Endometrial microvascular endothelial cells (primary cell): ENCODE measurements around the gene GCAT. TPM values are rescaled to one million over a fixed set of nuclear protein-coding genes. Genes with fewer than 3 reads are reported as not detected.

Source experiments
- in situ Hi-C: cut with HindIII; loops from 2 replicates; pipeline ENCODE4 v1.10.0; 2017; ENCODE audit warnings: low sequenced_read_pairs, low pct_unique_long_range_greater_than_20kb; ENCODE audit errors: inconsistent ontology term
- total RNA-seq: library from RNA; depleted of rRNA; stranded (reverse); fragments of >200 nt; gene quantifications from one replicate; pipeline ENCODE4 v1.2.3, GENCODE V29; 2015; ENCODE audit errors: inconsistent ontology term

Gene GCAT
- total RNA-seq: 32.1 TPM

DNA sequence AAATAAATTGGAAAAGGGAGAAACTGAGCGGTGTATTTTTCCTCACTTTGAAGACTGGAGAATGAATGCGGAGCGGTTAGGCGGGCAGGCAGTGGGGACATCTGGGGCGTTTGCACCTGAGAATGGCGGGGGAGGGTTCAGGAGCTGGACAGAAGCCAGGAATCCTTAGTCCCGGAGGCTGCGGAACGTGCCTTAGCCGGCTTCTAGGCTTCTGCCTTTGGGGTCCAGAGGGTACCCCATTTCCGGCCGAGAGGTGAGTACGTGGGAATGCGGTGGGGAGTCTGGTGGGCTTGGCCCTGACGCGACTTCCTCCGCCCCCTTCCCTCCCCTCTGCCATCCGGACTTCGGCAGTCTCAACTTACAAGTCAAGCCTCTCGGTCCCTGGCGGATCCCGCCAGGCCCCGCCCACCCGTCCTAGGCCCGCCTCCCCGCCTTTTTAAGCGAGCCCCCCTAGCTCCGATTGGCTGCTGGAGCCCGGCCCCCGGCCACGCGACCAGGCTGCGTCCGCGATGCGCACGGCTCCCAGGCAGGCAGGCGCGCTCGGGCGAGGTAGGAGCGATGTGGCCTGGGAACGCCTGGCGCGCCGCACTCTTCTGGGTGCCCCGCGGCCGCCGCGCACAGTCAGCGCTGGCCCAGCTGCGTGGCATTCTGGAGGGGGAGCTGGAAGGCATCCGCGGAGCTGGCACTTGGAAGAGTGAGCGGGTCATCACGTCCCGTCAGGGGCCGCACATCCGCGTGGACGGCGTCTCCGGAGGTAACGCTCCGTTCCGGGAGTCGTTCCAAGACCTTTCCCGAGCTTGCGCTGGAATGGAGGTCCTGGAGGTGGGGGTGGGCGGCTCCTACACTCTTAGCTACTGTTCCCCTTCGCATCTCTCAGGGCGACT lies at the start of gene GCAT:
Gene GCAT, plus strand, starts transcription at position 525 of the 884 bp plus-strand sequence. Its CDS starts 34 bp downstream, at position 559.
- in situ Hi-C loops: no loop called here

DNA sequence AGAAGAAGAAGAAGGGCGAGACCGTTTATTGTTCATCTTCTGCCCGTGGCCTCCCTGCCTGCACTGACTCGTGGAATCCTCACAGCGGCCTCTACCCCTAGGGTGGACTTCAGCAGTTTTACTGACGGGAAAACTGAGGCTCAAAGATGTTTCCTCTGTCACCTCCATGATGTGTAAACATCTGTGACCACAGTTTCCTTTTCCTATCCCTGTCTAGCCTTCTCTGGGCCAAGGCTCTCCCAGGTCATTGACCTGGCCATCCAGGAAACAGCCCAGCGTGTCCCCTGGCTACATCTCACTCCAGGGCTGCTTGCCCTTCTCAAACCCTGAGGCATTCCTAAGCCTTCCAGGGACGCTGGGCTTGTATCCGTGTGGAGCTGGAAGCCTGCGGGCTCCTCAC lies 49.0 kb upstream of the GCAT start:
- in situ Hi-C loops: no loop called here

DNA sequence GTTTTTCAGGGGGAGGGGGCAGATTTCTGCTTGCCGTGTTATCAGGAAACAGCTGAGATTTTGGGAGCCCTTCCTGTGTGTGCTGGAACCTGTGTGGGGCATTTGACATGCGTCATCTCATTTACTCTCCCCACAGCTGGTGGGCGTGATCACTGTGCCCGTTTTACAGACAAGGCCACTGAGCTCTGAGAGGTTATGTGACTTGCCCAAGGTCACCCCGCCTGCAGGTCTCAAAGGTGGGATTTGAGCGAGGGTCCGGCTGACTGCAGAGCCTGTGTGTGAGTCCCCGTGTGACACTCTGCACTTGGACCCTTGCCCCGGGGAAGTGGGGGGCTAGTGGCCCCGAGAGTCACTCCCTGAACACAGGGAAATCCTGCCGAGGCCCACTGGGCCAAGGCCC lies 48.5 kb upstream of the GCAT start:
- in situ Hi-C loops: no loop called here

DNA sequence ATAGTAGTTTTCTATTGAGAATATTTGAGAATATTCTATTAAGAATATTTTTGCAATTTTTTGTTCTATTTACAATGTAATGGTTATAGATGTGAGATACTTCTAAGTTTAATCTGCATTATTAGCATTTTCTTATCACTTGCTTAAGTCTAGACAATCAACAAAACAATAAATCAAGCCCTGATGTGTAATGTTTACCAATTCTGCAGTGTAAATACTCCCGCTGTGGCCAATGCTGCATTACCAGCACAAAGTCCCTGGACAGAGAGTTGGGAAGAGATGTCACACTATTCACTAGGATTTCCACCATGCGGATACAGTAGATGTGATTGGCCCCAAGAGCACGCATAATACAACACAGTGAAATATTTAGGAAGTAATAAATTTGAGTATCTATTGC lies 47.6 kb upstream of the GCAT start:
- in situ Hi-C loops: no loop called here

DNA sequence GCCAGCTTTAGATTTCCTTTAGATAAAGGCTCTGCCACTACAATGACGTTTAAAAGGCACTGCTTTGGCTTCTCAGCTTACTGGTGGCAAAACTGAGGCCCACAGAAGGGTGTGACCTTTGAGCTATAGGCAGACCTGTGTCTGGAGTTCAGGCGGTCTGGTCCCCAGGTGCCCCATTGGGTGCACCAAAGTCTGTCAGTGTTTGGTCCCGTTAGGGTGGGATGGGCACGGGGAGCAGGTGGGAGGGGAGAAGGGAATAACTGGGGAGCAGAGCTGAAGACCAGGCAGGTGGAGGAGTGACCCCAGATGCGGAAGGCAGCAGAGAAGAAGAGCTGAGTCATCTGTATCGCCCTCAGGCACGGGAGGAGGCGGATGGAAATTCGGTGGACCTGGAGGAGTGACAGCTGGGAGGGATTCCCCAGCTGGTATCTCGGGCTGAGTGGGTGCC lies 45.3 kb upstream of the GCAT start:
- in situ Hi-C loops: no loop called here

DNA sequence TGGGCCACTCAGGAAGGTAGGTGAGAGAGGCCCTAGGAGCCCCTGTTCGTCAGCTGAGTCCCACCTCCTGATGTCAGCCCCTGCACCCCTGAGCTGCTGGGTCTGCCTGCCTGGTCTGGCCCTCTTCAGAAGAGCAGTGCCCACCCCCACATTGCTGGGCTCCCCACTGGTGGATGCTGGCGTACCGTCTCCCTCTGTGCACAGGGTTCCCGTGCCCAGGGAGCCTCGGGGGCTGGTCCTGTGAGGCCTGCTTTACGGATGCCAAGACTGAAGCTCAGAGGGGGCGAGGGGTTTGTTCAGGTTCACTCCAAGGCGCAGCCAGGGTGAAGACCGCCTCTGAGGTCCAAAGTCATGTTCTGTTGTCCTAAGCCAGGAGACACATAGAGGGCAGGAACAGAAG lies 44.7 kb upstream of the GCAT start:
- in situ Hi-C loops: no loop called here

DNA sequence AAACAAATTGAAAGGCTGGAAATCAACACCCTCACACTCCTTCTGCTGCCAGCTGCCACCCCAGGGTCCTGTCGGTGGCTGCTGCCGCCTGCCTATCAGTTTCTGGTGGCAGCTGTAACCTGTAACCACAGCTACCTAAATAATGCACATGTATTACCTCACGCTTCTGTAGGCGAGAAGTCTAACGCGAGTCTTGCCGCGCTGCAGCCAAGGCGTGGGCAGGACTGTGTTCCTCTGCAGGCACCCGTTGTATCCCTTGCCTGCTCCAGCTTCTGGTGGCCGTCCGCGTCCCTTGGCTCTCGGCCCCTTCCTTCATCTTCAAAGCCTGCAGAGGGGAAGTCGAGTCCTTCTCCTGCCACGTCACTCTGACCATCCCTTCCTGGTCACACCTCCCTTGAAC lies 44.1 kb upstream of the GCAT start:
- in situ Hi-C loops: no loop called here

DNA sequence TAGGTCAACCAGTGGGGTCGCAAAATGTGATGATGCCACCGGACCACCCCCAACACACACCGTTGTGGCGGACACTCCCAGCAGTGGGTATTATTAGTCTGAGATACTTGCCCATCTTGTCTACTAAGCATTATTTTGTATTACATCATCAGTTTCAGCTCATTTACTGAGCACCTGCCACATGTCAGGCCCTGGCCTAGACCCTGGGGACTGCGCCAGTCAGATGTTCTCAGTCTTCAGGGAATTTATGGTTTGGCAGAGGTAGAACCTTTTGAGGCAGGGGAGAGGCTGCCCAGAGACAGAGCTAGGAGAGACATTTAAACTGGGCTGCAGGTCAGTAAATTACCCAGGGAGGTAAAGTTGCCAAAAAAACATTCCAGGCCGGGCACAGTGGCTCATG lies 43.1 kb upstream of the GCAT start:
- in situ Hi-C loops: no loop called here

DNA sequence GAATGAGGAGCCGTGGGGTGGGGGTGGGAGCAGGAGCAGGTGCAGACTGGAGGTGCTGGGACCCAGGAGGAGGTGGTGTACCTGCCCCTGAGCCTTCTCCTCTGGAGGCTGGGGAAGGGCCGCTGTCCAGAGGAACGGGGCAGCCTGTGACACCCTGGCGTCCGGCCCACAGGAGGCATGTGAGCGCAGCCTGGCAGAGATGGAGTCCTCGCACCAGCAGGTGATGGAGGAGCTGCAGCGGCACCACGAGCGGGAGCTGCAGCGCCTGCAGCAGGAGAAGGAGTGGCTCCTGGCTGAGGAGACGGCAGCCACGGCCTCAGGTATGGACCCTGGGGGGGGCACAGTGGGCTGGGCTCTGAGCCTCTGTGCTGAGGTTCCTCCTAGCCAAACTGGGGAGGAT lies 42.2 kb upstream of the GCAT start:
- in situ Hi-C loops: no loop called here

DNA sequence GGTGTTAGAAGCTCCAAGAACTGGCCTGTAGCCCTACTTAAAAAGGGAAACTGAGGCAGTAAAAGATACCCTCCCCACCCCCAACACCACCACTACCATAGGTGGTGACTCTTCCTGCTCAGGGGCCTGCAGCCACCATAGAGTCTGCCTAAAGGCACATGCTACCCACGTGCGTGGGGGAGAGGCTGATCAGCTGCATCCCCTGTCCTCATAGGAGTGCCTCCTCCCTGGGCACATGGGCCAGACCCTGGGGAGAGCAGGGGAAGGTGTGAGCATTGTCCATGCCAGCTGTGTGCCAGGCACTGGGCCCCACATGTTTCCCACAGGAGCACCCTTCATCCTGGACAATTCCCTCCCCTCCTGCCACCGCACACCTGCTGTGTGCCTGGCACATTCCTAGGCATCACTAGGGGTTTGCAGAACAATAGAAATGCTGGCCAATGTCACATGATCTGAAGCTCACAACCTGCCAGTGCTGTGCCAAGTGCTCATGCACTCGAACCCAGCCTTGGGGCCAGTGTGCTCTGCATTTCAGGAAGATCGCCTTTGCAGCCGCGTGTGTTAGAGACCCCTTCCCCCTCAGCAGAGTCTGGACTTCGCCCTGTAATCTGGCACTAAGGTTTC lies 41.7 kb upstream of the GCAT start:
- in situ Hi-C loops: no loop called here

DNA sequence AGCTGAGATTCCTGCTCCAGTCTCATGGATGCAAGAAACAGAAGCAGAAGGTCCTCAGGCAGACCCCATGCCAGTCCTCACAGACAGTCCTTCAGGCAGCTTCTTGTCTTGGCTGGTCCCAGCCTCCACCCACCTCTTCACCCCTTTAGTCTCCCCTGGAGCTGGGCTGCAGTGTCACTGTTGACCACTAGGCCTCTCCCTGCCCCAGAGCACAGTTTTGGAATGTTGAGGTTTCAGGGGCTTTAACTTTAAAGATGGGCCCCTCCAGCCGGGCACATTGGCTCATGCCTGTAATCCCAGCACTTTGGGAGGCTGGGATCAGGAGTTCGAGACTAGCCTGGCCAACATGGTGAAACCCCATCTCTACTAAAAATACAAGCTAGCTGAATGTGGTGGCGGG lies 39.5 kb upstream of the GCAT start:
- in situ Hi-C loops: no loop called here

DNA sequence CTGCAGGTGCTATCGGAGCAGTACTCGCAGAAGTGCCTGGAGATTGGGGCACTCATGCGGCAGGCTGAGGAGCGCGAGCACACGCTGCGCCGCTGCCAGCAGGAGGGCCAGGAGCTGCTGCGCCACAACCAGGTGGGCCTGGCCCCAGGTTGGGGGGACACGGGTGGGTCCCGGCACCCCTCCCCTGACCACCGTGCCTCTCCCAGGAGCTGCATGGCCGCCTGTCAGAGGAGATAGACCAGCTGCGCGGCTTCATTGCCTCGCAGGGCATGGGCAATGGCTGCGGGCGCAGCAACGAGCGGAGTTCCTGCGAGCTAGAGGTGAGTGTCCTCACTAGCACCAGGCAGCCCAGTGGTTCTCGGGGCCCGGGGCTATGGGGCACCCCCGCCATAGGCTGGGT lies 38.7 kb upstream of the GCAT start:
- in situ Hi-C loops: no loop called here

DNA sequence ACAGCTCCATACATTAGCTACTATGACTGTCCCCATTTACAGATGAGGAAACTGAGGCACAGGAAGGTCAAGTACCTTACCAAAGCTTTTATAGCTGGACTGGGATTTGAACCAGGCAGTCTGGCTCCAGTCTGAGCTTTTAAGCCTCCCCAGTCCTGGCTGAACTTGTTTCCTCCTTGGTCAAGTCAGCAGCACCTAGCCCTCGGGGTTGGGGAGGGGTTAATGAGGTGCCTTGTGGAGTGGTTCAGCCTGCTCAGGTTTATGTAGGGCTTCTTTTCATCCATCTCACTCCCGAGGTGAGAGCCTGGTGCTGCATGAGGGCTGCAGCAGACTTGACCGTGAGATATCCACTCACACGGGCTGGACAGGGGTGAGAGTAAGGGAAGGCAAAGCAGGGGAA lies 36.7 kb upstream of the GCAT start:
- in situ Hi-C loops: no loop called here

DNA sequence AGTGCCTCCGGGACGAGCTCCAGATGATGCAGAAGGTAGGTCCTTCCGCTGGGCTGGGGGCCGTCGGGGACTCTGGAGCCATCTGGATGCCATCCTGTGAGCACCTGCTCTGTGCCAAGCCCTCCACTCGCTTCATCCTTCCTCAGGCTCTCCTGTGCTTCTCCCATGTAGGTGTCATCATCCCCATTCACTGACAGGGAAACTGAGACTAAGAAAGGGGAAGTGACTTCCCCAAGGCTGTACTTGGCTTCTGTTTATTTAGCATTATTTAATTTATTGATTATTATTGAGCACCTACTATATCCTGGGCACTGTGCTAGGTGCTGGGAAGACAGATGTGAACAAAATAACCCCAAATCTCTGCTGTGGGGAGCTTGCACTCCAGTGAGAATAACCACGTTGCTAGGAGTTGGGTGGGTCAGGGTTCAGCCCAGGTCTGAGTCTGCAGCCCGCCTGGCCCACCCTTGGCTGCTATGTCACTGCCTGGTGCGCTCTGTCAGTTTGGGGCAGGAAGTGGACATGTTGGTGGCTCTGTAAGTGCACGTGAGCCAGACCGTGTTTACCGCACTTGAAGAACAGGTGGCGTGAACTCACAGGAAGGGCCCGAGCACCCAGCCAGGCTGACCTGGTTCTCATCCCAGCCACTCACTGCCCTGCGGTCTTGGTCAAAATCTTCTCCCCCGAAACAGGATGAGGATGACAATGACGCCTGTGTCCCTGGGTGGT lies 35.9 kb upstream of the GCAT start:
- in situ Hi-C loops: no loop called here

DNA sequence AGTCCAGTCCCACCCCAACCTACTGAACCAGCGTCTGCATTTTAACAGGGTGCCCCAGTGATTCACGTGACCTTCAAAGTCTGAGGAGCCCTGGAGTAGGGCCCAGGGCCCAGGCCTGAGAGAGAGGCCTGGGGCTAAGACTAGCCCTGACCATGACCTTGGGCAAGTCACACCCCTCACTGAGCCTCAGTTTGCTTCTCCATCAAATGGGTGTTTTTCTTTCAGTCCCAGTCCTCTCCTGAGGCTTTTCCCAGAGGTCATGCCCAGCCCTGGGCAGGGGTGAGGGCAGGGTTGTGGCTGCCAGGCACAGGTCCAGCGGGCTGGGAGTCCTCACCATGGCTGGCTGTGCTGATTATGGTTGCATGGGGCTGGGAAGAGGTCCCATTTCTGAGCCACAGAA lies 33.0 kb upstream of the GCAT start:
- in situ Hi-C loops: no loop called here

DNA sequence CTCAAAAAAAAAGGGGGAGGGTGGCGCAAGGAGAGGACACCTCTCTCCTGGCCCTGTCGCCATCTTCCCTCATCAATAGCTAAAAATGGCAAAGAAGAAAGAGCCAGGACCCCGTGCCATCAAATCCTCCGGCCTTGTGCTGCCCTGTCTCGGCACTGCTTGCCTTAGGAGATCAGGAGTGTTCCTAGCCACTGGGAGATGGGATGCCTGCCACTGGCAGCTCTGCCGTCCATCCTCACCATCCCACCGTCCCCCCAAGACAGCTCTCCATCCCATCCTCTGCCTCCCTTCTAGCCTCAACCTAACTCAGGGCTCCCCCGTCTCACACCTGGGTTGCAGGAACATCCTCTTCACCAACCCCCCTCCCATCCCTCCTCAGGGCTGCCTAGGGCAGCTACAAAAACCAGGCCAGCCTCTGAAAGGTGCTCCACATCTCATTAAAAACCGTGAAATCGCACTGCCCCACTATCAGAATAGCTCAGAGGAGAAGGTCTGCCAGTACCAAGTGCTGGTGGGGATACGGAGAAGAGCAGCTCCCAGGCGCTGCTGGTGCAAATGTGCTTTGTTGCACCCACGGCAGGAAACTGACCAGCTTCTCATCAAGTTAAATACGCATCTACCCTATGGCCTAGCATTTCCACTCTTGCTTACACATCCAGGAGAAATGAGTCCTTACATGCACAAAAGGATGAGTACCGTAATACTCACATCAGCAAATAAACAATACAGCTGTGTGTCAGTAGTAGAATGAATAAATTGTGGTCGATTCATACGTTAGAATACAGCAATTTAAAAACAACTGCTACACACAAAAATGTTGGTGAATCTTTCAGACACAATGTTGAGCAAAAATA lies 31.7 kb upstream of the GCAT start:
- in situ Hi-C loops: no loop called here

DNA sequence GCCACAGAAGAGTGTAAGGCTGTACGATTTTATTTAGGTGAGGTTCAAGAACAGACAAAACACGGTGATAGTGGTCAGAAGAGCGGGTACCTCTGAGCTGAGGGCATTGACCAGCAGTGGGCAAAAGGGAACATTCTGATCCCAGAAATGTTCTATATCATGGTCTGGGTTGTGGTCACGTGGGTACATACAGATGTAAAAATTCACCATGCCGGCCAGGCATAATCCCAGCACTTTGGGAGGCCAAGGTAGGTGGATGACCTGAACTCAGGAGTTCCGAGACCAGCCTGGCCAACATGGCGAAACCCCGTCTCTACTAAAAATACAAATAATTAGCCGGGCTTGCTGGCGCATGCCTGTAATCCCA lies 31.1 kb upstream of the GCAT start:
- in situ Hi-C loops: no loop called here

DNA sequence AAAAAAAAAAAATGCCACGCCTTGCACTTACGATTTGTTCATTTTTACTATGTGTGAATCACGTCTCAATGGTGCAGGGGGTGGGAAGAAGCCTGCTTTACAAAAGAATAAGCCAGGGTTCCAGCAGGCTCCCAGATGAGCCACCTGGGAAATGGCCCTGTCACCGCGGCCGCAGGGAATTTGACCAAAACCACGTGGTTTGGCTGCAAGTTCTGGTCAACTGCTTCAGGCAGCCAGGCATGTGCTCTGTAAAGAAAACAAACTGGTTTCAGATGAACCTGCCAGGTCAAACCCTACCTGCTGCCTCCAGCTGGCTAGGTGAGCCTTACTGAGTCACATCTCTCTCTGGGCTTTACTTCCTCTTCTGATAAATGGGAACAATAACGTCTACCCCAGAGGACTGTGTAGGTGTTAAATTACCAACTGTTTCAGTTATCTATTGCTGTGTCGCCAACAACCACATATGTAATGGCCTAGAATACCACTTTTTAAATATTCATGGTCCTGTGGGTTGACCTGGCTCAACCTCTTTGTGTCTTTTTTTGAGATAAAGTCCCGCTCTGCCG lies 30.5 kb upstream of the GCAT start:
- in situ Hi-C loops: no loop called here
